Stimulated activated CD4-positive, alpha-beta T cell treated with anti-CD3 and anti-CD28 coated beads, Interleukin-4, amount 100 ng/mL, for 48 hours (primary cell): ENCODE measurements around the gene STAC.

Experiments used
- DNase-seq, 2 donors: peaks; one replicate each; pipeline ENCODE4 v3.0.0-alpha.2; 2020; ENCODE audit warnings: low read depth in 2 of 2

The STAC gene

GRCh38 chr3:36380221-36381031, at the start of gene STAC:
STAC (plus strand) TSS chr3:36380504; CDS start chr3:36380644, 140 bp downstream.
- DNase-seq: no peak

- no peak for DNase-seq
These were observed 48.2 kb upstream of the STAC start for GRCh38 chr3:36332139-36332538.

GRCh38 chr3:36362216-36362615, 18.1 kb upstream of the STAC start:
- no peak for DNase-seq

- DNase-seq: no peak
These were observed 17.3 kb upstream of the STAC start for GRCh38 chr3:36362973-36363372.

- DNase-seq: no peak
These were observed 16.0 kb upstream of the STAC start for GRCh38 chr3:36364260-36364659.

- no peak for DNase-seq
These were observed 14.5 kb upstream of the STAC start for GRCh38 chr3:36365829-36366228.

- DNase-seq: no peak
These were observed 14.0 kb upstream of the STAC start for GRCh38 chr3:36366308-36366707.

GRCh38 chr3:36367912-36368573, 12.3 kb upstream of the STAC start:
- DNase-seq: no peak

GRCh38 chr3:36372534-36372935, 7.8 kb upstream of the STAC start:
- no peak for DNase-seq

- no peak for DNase-seq
These were observed 7.2 kb upstream of the STAC start for GRCh38 chr3:36373084-36373483.

GRCh38 chr3:36373666-36374065, 6.6 kb upstream of the STAC start:
- DNase-seq: no peak

GRCh38 chr3:36379872-36380220, 458 bp upstream of the STAC start:
- no peak for DNase-seq

- DNase-seq: no peak
These were observed 1.1 kb downstream of the STAC start for GRCh38 chr3:36381311-36381956.

- DNase-seq: no peak
These were observed 13.3 kb downstream of the STAC start for GRCh38 chr3:36393563-36393962.

- DNase-seq: no peak
These were observed 13.9 kb downstream of the STAC start for GRCh38 chr3:36394176-36394575.

GRCh38 chr3:36397841-36398240, 17.5 kb downstream of the STAC start:
- DNase-seq: no peak

- DNase-seq: no peak
These were observed 19.6 kb downstream of the STAC start for GRCh38 chr3:36399933-36400332.

- no peak for DNase-seq
These were observed 20.8 kb downstream of the STAC start for GRCh38 chr3:36401056-36401455.

- DNase-seq: no peak
These were observed 23.4 kb downstream of the STAC start for GRCh38 chr3:36403661-36404060.

- no peak for DNase-seq
These were observed 24.9 kb downstream of the STAC start for GRCh38 chr3:36405190-36405589.

- no peak for DNase-seq
These were observed 27.8 kb downstream of the STAC start for GRCh38 chr3:36408146-36408545.

GRCh38 chr3:36409862-36410261, 29.6 kb downstream of the STAC start:
- DNase-seq: no peak

GRCh38 chr3:36411587-36411986, 31.3 kb downstream of the STAC start:
- no peak for DNase-seq
